ENCODE data around the gene ERO1B.

DNA sequence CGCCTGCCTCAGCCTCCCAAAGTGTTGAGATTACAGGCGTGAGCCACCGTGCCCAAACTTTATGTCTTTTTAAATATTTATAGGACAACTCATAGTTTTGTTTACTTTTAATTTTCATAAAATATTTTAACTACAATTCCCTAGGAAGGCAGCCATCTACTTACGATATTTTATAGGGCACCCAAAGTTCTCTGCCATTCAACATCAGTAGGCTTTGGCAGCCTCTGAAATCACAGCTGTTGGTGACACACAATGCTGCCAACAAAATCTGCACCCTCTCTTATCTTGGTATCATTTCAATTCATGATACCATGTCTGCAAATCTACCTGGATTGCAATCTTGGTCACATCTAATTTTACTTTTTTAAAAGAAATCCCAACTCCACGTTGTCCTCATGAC lies 27.1 kb upstream of the ERO1B start:
- TF ChIP-seq, protein P1, sequence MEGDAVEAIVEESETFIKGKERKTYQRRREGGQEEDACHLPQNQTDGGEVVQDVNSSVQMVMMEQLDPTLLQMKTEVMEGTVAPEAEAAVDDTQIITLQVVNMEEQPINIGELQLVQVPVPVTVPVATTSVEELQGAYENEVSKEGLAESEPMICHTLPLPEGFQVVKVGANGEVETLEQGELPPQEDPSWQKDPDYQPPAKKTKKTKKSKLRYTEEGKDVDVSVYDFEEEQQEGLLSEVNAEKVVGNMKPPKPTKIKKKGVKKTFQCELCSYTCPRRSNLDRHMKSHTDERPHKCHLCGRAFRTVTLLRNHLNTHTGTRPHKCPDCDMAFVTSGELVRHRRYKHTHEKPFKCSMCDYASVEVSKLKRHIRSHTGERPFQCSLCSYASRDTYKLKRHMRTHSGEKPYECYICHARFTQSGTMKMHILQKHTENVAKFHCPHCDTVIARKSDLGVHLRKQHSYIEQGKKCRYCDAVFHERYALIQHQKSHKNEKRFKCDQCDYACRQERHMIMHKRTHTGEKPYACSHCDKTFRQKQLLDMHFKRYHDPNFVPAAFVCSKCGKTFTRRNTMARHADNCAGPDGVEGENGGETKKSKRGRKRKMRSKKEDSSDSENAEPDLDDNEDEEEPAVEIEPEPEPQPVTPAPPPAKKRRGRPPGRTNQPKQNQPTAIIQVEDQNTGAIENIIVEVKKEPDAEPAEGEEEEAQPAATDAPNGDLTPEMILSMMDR (IDR thresholded peaks at IDR 0.05; ENCODE audit: poor library complexity, severe bottlenecking) = no peak
- TF ChIP-seq EZH2 (IDR thresholded peaks at IDR 0.05; ENCODE audit: borderline replicate concordance, insufficient read depth, low read length, poor library complexity, severe bottlenecking) (no peak), TAF1 (IDR thresholded peaks at IDR 0.05; ENCODE audit: low read depth) (no peak), POLR2AphosphoS5 (IDR thresholded peaks at IDR 0.05) (no peak), SMC3 (conservative IDR thresholded peaks at IDR 0.05; ENCODE audit: poor library complexity) (no peak), MXI1 (conservative IDR thresholded peaks at IDR 0.05; ENCODE audit: poor library complexity, severe bottlenecking) (no peak), EP300 (conservative IDR thresholded peaks at IDR 0.05; ENCODE audit: poor library complexity, severe bottlenecking) (no peak), RAD21 (conservative IDR thresholded peaks at IDR 0.05) (no peak)
- TF ChIP-seq, protein P2, sequence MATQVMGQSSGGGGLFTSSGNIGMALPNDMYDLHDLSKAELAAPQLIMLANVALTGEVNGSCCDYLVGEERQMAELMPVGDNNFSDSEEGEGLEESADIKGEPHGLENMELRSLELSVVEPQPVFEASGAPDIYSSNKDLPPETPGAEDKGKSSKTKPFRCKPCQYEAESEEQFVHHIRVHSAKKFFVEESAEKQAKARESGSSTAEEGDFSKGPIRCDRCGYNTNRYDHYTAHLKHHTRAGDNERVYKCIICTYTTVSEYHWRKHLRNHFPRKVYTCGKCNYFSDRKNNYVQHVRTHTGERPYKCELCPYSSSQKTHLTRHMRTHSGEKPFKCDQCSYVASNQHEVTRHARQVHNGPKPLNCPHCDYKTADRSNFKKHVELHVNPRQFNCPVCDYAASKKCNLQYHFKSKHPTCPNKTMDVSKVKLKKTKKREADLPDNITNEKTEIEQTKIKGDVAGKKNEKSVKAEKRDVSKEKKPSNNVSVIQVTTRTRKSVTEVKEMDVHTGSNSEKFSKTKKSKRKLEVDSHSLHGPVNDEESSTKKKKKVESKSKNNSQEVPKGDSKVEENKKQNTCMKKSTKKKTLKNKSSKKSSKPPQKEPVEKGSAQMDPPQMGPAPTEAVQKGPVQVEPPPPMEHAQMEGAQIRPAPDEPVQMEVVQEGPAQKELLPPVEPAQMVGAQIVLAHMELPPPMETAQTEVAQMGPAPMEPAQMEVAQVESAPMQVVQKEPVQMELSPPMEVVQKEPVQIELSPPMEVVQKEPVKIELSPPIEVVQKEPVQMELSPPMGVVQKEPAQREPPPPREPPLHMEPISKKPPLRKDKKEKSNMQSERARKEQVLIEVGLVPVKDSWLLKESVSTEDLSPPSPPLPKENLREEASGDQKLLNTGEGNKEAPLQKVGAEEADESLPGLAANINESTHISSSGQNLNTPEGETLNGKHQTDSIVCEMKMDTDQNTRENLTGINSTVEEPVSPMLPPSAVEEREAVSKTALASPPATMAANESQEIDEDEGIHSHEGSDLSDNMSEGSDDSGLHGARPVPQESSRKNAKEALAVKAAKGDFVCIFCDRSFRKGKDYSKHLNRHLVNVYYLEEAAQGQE (IDR thresholded peaks at IDR 0.05; ENCODE audit: borderline replicate concordance) = no peak

Measured in neural cell (in vitro differentiated cells).